Measurements from ENCODE around the gene OXA1L.
"Not testable (repeated sequence)": the region's sequence is repeated elsewhere in the genome, so short reads cannot be mapped to it uniquely, and the experiment has no call there.

The OXA1L gene

GRCh38 chr14:22797017-22797917 is 30.8 kb downstream of the OXA1L start:
- in situ Hi-C loops (cut with MboI; ENCODE audit: low sequenced_read_pairs) = no loop called here

- in situ Hi-C loops (cut with MboI; ENCODE audit: low sequenced_read_pairs) = no loop called here
Observed at GRCh38 chr14:22798528-22798927, 32.0 kb downstream of the OXA1L start.

- in situ Hi-C loops (cut with MboI; ENCODE audit: low sequenced_read_pairs) = no loop called here
Observed at GRCh38 chr14:22800346-22800745, 33.9 kb downstream of the OXA1L start.

GRCh38 chr14:22801716-22802115 is 35.2 kb downstream of the OXA1L start:
- in situ Hi-C loops (cut with MboI; ENCODE audit: low sequenced_read_pairs) = no loop called here

- in situ Hi-C loops (cut with MboI; ENCODE audit: low sequenced_read_pairs) = no loop called here
Observed at GRCh38 chr14:22802860-22803686, 36.6 kb downstream of the OXA1L start.

- in situ Hi-C loops (cut with MboI; ENCODE audit: low sequenced_read_pairs) = no loop called here
Observed at GRCh38 chr14:22803687-22803974, 37.1 kb downstream of the OXA1L start.

GRCh38 chr14:22805235-22805634 is 38.7 kb downstream of the OXA1L start:
- in situ Hi-C loops (cut with MboI; ENCODE audit: low sequenced_read_pairs) = not testable (repeated sequence)

GRCh38 chr14:22807432-22808087 is 41.1 kb downstream of the OXA1L start:
- in situ Hi-C loops (cut with MboI; ENCODE audit: low sequenced_read_pairs) = no loop called here

GRCh38 chr14:22808388-22809209 is 42.1 kb downstream of the OXA1L start:
- in situ Hi-C loops (cut with MboI; ENCODE audit: low sequenced_read_pairs) = no loop called here

GRCh38 chr14:22811722-22812121 is 45.2 kb downstream of the OXA1L start:
- in situ Hi-C loops (cut with MboI; ENCODE audit: low sequenced_read_pairs) = loop anchor here (10.0 kb wide), 1 partner anchor 157 kb away; no protein-coding TSS in a partner anchor

GRCh38 chr14:22812744-22813143 is 46.3 kb downstream of the OXA1L start:
- in situ Hi-C loops (cut with MboI; ENCODE audit: low sequenced_read_pairs) = loop anchor here (10.0 kb wide), 1 partner anchor 158 kb away; no protein-coding TSS in a partner anchor

GRCh38 chr14:22813145-22813544 is 46.7 kb downstream of the OXA1L start:
- in situ Hi-C loops (cut with MboI; ENCODE audit: low sequenced_read_pairs) = loop anchor here (10.0 kb wide), 1 partner anchor 158 kb away; no protein-coding TSS in a partner anchor

GRCh38 chr14:22814373-22814772 is 47.9 kb downstream of the OXA1L start:
- in situ Hi-C loops (cut with MboI; ENCODE audit: low sequenced_read_pairs) = loop anchor here (10.0 kb wide), 1 partner anchor 160 kb away; no protein-coding TSS in a partner anchor

GRCh38 chr14:22814941-22815713 is 48.6 kb downstream of the OXA1L start, which contains the start of gene SLC7A7:
TSS of gene SLC7A7 (minus strand) at chr14:22815435. CDS start at chr14:22813398, 2,037 bp downstream.
- in situ Hi-C loops (cut with MboI; ENCODE audit: low sequenced_read_pairs) = loop anchor here (5.0 to 10.0 kb wide), 2 partner anchors 42 to 160 kb away; no protein-coding TSS in a partner anchor

- in situ Hi-C loops (cut with MboI; ENCODE audit: low sequenced_read_pairs) = loop anchor here (5.0 to 10.0 kb wide), 2 partner anchors 38 to 165 kb away; no protein-coding TSS in a partner anchor
Observed at GRCh38 chr14:22819151-22819988, 52.9 kb downstream of the OXA1L start.

- in situ Hi-C loops (cut with MboI; ENCODE audit: low sequenced_read_pairs) = no loop called here
Observed at GRCh38 chr14:22820731-22821130, 54.2 kb downstream of the OXA1L start.

- in situ Hi-C loops (cut with MboI; ENCODE audit: low sequenced_read_pairs) = no loop called here
Observed at GRCh38 chr14:22821193-22822015, 54.9 kb downstream of the OXA1L start.
